Inflammatory macrophage (primary cell): ENCODE data around the gene SDHAF1.

Experiments used
- DNase-seq, 2 donors: peaks; one replicate each; pipeline ENCODE4 v3.0.0-alpha.2; 2020 to 2022

Gene SDHAF1

DNA sequence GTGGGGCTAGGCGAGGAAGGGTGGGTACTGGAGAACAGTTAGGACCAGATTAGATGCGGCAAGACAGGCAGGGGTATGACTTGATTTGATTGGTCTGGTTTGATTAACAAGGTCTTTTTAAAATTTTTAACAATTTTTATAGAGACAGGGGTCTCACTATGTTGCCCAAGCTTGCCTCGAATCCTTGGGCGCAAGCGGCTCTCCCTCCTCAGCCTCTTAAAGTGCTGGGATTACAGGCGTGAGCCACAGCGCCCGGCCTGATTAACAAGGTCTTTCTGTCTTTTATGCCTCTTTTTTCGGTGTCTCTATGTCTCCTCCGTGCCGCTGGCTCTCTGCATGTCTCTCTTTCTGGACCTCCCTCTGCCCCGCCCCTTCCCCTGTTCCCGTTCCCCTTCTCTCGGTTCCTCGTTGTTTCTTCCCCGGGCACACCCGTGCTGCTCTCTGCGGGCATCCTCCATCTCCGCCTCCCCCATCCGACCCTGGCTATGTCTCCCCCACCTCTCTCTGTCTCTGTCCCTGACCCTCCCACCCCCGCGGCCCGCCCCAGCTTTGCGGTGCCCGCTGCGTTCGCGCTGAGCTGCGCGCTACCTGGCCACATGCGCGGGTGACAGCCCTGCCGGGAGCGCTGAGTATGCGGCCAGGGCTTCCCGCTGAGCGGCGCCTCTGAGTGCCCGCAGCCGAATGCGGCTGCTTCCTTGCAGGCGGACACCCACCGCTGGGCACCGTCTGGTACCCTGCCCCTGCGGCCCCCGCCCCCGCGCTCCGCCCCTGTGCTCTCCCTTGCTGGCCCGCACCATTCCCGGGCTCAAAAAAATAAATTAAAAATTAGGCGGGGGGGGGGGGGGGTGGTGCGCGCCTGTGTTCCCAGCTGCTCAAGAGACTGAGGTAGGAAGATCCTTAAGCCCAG lies 8.1 kb upstream of the SDHAF1 start:
- DNase-seq = peak; percentile 53 to 55

DNA sequence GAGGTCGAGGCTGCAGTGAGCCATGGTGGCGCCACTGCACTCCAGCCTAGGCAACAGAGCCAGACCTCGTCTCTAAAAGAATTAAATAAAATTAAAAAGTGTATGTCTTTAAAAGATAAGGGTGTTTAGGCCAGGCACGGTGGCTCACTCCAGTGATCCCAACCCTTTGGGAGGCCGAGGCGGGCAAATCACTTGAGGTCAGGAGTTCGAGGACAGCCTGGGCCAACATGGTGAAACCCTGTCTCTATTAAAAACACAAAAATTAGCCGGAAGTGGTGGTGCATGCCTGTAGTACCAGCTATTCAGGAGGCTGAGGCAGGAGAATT lies 7.5 kb upstream of the SDHAF1 start:
- DNase-seq = no peak

DNA sequence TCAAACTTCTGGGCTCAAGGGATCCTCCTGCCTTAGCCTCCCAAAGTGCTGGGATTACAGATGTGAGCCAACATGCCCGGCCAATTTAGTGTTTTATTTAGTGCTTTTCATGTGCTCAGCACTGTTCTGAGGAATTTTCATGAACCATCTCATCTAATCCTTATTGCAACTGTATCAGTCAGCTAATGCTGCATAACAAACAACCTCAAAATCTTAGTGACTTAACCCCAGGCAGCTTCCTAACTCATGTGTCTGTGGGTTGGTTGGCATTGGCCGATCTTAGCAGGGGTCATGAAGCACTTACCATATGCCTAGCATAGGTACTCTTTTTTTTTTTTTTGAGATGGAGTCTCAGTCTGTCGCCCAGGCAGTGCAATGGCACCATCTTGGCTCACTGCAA lies 6.2 kb upstream of the SDHAF1 start:
- DNase-seq = no peak

DNA sequence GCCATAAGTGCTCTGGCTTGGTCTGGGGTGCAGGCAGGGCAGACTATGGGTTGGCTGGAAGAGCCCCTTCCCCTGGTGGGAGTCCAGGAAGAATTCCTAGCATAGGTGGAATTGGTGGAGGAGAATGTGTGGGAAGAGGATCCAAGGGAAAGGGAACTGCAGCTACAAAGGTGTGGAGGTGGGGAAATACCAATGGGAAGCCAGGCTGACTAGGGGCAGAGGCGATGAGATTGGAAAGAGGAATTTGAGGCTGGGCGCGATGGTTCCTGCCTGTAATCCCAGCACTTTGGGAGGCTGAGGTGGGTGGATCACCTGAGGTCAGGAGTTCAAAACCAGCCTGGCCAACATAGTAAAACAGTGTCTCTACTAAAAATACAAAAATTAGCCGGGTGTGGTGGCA lies 4.8 kb upstream of the SDHAF1 start:
- no peak for DNase-seq

DNA sequence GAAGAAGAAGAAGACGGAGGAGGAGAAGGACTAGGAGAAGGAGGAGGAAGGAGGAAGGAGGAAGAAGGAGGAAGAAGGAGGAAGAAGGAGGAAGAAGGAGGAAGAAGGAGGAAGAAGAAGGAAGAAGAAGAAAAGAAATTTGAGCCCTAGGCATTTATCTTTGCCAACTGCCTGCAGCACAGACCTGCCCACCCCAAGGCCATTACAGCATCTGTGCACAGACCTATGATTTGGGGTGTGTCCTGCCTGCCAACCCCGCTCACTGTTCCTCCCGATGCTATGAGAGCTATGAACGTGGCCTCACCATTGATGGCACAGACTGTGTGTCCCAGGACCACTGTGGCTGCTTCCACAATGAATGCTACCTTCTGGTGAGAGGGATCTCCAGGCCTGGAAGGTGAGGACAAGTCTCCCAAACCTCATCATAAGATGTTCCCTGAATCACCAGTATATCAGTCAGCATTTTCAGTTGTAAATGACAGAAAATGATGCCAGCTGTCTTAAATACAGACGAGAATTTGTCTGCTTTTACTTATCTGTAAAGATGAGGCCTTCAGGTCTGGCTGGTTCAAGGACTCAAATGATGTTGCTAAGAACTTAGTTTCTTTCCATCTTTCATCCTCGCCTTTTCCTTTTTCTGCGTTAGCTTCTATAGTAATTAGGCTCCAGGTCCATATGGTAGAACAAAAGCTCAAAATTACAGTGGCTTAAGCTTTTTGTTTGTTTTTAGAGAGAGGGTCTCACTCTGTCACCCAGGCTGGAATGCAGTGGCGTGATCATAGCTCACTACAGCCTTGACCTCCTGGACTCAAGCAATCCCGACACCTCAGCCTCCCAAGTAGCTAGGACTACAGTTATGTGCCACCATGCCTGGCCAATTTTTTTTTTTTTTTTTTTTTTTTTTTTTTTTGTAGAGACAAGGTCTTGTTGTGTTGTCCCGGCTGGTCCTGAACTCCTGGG lies 3.9 kb upstream of the SDHAF1 start:
- no peak for DNase-seq

DNA sequence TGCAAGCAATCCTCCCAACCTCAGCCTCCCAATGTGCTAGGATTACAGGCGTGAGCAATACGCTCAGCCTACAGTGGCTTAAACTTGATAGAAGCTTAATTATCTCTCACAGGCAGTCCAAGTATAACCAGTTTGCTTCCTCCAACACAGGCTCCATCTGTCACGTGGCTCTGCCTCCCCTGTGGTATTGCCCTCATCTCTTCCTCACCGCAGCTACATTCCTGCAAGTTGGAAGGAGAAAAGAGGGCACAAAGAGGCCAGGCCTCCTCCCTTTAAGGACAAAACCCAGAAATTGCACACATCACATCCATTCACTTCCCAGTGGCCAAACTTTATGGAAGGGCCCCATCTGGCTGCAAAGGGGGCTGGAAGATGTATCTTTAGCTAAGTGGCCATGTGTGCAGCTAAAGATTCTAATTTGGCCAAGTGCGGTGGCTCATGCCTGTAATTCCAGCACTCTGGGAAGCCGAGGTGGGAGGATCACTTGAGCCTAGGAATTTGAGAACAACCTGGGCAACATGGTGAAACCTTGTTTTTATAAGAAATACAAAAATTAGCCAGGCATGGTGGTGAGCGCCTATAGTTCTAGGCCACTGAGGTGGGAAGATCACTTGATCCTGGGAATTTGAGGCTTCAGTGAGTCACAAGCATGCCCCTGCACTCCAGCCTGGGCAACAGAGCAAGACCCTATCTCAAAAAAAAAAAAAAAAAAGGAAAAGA lies 3.1 kb upstream of the SDHAF1 start:
- no peak for DNase-seq

DNA sequence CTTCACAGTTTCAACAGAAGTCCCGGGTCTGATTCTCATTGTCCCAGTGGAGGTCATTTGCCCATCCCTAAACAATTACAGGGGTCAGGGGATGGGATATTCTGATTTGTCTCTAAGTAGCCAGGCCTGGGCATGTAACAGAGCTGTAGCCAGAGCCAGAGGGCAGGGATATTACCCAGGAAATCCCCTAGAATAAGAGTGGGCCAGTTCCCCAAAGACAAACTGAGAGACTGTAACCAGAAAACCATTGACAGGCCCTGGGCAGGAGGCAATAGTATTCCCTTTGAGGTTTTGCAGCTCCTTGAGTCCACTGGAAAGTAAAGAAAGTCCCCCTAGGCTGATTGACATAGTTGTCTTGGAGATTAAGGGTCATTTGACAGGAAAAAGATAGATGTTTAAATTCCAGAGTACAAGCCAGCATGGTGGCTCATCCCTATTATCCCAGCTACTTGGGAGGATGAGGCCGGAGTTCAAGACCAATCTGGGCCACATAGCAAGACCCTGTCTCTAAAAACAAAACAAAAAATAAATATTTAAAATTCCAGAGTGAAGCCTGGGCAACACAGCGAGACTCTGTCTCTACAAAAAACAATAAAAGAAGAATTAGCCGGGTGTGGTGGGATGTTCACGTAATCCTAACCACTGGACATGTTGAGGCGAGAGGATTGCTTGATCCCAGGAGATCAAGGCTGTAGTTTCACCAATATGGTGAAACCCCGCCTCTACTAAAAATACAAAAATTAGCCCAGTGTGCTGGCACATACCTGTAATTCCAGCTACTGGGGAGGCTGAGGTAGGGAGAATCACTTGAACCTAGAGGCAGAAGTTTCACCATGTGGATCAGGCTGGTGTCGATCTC lies 1.9 kb upstream of the SDHAF1 start:
- peak in 1 of 2 donors; percentile 39 for DNase-seq

DNA sequence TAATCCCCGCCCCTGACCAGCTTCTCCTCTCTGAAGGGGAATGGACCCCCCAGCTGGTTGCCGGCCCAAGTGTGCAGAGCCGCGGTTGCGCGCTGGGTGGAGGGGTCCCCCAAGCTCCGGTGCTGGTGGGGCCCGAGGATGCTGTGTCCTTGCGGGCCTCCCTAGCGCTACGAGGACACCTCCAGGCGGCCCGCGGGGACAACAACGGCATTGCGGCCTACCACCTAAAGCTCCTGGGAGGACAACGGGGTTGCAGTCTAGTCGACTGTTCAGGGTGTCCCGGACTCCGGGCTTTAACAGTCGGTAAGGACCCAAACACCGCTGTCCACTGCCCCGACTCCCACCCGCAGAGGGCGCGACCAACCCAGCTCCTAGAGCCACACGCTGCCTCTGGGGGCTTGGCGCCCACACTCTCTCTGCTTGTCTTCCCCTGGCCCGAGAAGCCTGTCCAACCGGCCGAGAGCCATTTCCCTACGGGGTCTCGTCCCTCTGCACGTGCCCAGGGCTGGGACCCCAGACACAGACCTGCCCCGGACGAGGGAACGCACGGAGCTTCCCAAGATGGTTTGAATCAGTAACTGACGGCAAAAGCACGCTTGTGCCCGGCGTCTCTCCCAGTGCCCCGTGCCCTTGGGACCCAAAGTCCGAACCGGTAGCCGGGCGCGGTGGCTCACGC lies 927 bp upstream of the SDHAF1 start:
- no peak for DNase-seq

DNA sequence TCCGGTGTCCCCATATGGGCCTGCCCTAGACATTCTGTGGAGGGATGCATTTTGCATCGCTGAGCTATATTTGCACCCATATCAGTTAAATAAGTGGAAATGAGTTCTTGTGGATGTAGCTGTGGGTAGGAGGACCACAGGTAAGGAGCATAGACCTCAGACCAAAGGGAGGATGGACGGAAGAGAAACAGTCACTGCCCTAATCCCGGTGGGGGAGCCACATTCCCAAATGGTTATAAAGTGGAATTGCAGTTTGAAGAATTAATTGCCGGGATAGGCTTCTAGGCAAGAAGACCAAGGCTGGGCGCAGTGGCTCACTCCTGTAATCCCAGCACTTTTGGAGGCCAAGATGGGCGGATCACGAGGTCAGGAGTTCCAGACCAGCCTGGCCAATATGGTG lies 1.8 kb downstream of the SDHAF1 start:
- DNase-seq = no peak

DNA sequence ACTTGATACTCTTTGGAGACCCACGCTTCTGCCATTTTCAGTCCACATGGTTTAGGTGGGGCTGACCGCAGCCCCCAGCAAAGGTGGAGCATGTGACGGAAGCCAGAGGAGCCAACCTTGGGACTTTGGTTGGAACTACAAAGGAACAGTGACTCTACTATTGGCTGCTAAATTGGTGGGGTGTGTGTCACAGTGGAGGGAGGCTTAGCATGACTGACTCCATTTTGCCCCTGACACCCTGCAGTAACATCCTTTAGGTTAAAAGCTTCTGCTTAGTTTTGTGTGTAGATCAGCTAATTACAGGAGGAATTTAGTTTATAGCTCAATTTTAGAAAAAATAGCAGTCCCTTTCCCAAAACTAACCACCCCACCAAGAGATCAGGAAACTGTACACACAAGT lies 6.6 kb downstream of the SDHAF1 start:
- DNase-seq = no peak

DNA sequence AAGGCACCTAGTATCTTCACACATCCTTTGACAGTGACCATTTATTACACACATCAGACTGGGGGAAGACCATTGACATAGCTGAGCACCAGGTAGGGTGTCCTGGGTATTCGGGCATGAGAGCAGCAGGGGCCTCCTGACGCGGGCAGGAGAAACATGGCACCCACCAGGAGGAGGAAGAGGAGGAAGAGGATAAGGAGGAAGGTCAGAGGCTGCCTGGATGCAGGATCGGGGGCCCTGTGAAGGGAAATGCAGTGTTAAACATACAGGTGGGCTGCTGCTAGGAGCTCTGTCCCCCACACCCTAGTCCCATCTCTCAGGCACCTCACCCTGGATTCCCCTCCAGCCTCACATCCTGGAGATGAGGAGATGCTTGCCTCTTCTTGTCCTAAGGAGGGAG lies 8.3 kb downstream of the SDHAF1 start:
- no peak for DNase-seq

DNA sequence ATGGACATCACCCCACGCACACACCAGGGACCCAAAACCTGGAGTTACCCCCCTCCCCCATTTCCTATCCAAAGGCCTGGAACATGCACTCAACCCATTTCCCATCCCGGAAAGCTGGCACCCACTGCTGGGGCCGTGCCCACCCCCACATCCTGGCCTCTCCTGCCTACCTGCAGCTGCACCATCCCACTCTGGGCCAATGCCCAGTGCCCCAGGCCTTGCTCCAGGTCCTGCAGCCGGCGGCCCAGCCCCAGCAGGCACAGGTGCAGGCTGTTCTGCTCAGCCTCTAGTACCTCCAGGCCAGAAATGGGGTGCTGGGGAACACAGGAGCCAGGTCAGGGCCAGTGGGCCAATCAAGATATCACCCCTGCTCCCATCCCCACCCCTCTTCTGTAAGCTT lies 12.0 kb downstream of the SDHAF1 start:
- DNase-seq = no peak

DNA sequence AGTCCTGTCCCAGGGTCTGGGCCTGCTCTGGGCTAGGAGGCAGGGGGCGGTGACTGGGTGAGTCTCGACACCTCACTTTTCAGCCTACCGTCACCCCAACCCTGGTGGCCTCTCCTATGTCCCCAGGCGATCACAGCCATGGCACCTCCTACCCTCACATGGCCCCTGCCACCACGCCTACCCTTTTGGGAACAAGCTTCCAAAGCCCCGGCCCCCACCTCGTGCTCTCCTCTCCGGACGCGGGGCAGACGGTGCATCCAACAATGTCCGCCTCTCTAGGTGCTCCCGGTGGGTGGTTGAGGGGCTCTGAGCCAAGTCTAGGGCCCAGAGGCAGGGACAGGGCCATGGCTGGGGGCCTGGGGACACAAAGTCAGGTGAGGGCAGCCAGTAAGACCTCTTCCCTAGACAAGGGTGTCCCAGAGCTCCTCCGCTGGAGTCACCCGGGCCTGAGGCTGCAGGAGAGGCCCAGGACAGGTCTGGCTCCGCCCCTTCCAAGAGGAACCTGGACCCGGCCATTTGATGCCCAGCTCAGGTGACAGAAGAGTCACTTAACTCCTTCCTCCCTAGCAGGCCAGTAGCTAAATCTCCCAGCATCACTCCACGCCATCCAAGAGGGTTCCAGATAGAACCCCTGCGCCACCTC lies 13.5 kb downstream of the SDHAF1 start, which contains the start of gene SYNE4:
TSS of gene SYNE4 (minus strand) at position 478 of the 643 bp plus-strand sequence. CDS start at position 346, 132 bp downstream.
- DNase-seq = no peak

DNA sequence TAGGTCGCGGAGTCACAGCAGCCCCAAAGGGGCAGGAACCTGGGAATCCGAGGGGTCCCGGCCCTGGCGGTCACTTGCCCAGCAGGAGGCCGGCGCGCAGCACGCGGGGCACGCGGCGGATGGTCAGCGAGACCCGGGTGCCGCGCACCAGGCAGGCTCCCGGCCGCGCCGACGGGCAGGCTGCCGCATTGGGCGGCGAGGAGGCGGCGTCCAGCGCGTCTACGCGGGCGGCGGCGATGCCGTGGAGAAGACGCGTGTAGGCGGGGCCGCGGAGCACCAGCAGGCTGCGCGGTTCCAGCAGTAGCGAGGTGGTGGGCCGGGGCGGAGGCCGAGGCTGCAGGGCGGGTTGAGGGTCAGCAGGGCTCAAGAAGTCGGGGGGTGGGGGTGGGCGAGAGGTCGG lies 14.2 kb downstream of the SDHAF1 start:
- peak; percentile 55 to 69 for DNase-seq

DNA sequence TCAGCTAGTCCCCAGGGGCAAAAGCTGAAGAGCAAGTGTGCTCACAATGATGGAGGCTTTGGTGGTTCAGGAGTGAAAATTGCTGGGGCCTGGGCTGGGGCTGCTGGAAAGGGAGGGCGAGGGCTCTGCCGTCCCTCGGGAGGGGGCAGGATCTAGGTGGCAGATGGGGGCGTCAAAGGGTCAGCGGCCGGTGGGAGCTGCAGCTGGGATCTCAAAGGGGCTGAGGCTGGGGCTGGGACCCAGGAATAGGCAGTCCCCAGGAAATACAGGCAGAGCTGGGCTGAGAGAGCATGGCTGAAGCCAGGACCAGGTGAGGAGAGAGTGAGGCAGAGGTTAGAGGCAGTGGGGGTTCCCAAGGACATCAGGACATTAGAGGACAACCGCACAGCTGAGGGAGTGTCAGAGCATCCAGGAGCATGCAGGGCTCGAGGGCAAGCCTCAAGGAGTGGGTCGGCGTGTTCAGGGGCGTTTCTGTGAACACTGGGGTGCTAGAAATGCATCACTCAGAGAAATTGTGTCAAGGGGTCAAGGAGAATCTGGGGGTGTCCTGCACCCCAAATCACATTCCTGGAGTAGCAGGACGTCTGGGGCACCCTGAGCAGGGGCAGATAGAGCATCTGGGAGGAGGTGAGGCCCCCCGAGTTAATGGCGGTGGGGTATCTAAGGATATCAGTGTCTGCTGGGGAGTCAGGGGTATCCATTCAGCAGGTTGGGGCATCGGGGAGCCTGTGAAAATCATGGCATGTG lies 14.8 kb downstream of the SDHAF1 start:
- DNase-seq = no peak

DNA sequence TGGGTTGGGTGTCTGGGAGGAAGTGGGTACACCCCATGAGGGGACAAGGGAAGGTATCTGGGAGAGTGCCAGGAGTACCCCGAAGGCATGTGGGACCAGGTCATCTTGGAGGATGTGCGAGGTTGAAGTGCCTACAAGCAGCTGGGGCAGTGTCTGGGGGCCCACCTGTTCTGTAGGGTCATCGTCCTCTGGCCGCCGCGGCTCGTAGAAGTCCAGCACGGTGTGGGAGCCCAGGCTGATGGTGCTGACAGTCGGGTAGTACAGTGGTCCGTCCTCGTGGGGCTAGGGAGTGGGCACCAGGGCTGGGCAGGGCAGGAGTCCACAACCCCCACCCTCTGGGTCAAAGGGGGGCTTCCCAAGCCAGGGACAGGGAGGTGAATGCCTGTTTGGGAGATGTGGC lies 15.4 kb downstream of the SDHAF1 start:
- no peak for DNase-seq

DNA sequence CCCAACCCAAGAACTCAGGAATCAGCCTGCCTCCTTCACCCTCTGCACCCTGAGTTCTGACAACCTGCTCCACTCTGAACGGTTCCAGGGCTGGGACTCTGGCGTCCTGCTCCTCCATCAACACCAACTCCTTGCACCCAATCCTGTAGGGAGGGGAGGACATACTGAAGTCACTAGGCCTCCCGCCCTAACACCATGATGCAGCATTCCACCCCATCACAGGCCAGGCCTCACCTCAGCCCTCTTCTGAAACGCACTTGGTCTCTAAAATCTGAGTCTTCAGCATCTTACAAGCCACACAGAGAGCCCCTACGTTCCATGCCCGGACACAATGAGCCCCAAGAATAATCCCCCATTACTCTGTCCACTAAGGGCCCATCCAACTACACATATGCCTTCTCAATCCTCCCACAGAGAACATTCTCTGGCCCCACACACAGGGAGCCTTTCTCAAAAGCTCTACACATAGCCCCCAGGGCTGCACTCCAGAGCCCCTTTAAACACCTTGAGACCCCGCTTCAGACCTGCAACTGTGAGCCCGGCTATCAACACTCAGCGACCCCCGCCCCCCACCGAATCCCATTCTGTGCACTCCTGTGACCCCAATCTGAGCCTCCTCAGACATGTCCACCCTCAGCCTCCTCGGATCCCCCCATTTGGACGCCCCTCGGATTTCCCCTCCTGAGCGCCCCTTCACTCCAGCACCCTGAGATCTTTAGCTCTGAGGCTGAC lies 18.5 kb downstream of the SDHAF1 start:
- no peak for DNase-seq

DNA sequence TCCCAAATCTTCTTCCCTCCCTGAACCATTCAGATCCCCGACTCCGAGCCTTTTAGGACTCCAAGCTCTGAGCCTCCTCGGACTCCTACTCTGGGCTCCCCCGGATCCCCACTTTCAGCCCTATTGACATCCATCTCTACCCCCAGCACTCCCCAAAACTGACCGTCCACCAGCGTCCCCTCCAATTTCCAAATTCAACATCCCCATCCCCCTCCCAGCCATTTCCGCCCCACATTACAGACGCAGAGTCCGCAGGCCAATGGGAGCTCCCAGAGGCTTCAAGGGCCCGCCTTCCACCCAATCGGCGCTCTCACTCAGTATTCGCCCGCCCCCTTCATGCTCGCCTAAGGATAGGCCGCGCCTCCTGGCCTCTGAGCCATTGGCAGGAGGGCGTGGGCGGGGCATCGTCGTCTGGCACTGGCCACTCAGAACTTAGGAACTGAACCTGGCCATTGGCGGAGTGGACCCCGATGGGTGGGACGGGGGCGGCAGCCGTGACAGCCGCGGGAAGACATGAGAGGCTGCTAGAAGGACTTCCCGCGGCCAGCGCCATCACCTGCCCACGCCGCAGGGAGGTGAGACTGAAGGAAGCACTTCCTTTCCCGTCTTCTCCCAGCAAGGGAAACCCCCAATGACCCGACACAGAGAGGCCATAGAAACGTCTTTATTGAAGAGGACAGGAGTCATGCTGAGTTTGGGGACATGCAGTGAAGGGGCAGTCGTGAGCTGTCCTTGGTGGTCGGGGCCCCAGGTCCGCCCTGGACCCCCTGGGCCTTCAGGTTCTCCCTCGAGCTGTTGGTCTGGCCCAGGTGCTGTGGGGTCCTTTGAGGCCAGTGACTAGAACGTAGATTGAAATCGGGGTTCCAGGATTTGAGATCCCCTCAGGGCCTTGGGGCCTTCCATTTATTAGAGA lies 19.3 kb downstream of the SDHAF1 start, which contains the start of gene ALKBH6:
TSS of gene ALKBH6 (minus strand) at position 202 of the 913 bp plus-strand sequence. CDS start 816 bp downstream, outside the sequence.
- peak; percentile 100 for DNase-seq
